H1 (cell line): ENCODE measurements around the gene SSRP1. TPM values are rescaled to one million over a fixed set of nuclear protein-coding genes. Genes with fewer than 3 reads are reported as not detected.

Source experiments
- HDAC6 ChIP-seq: IDR thresholded peaks from one replicate; pipeline ENCODE4 v1.7.1; 2012; ENCODE audit warnings: low read depth, mild to moderate bottlenecking, inconsistent platforms, low read length, moderate library complexity
- MAFK ChIP-seq: IDR thresholded peaks from 2 replicates; pipeline ENCODE4 v1.6.1; 2012; ENCODE audit warnings: low read depth, mild to moderate bottlenecking, improper control_type of control experiment, low read length
- SAP30 ChIP-seq: fragments of 300-600 bp; sonication (generic); IDR thresholded peaks from 2 replicates; pipeline ENCODE4 v1.7.1; 2012; ENCODE audit warnings: low read length, moderate library complexity, mild to moderate bottlenecking, inconsistent platforms; ENCODE audit not compliant: insufficient read depth, insufficient replicate concordance
- polyA plus RNA-seq, 7 experiments: library from polyadenylated mRNA; depleted of rRNA in 3 of 7; stranded (reverse) in 5 of 7; unstranded in 2 of 7; fragments of >200 nt in 5 of 7; fragments of 200-250 nt in 2 of 7; gene quantifications; 1 replicate in 5 of 7; 2 replicates in 1 of 7; 4 replicates in 1 of 7; pipeline versions ENCODE4 v1.2.1 to v1.2.3, GENCODE V29; 2011 to 2013; ENCODE audit warnings: missing spikeins in 2 of 7, mixed read lengths in 2 of 7
- total RNA-seq: library from RNA; stranded (reverse); fragmentation: NEBNext Ultra II Directional; extraction: Animal tissue kit (Norgen Biotek cat#: 25700); gene quantifications from 2 replicates; pipeline ENCODE4 v1.2.1, GENCODE V29; 2021

Gene SSRP1
- total and polyA plus RNA-seq, 2 of the 8 experiments (the other 6 are each of a cell fraction or from before 2014, with no cell fraction given), result 259 to 281 TPM

DNA sequence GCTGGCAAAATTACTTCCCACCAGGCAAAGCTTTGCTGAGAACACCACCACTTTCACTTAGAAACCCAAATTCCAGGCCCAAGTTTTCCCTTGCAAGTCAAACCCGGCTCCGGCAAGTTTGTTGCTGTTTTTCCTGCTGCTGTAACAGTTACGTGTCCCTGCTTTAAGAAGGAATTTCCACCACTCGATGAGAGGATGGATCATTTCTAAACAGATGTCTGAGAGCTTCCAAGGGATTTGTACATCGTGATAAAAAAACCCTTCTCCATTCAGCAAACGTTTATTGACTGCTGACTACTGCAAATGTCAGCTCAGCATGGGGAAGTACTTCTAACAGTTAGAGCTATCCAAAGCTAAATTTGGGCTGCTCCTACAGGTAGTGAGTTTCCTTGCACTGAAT is 22.2 kb upstream of the SSRP1 start (continued):
- no peak for TF ChIP-seq HDAC6
- TF ChIP-seq MAFK, result no peak
- no peak for TF ChIP-seq SAP30
